PFSK-1 (cell line): ENCODE results near the gene PTGES2.

Experiments used
- FOXP2 ChIP-seq: optimal IDR thresholded peaks from 2 replicates; pipeline ENCODE3; 2011; ENCODE audit warnings: borderline replicate concordance, control low read depth, inconsistent platforms; ENCODE audit not compliant: insufficient read depth; ENCODE audit errors: extremely low read length, extremely low read depth
- POLR2AphosphoS5 ChIP-seq: IDR thresholded peaks from 2 replicates; pipeline ENCODE4 v1.6.1; 2012; ENCODE audit warnings: low read depth, mild to moderate bottlenecking, control low read depth, low read length, moderate library complexity
- SIN3A ChIP-seq: IDR thresholded peaks from 2 replicates; pipeline ENCODE4 v1.6.1; 2012; ENCODE audit warnings: mild to moderate bottlenecking, low read length, moderate library complexity, borderline replicate concordance; ENCODE audit not compliant: insufficient read depth
- TAF1 ChIP-seq: IDR thresholded peaks from 2 replicates; pipeline ENCODE4 v1.6.1; 2012; ENCODE audit warnings: low read length, control low read depth, borderline replicate concordance; ENCODE audit not compliant: insufficient read depth
- TF ChIP-seq, protein P1 (sequence below), 2 experiments: IDR thresholded peaks; 2 replicates each; pipeline versions ENCODE4 v1.6.1 to v1.8.0; 2011 to 2012; ENCODE audit warnings: low read depth in 2 of 2, low read length in 2 of 2, control low read depth in 1 of 2, inconsistent platforms in 1 of 2, mild to moderate bottlenecking in 1 of 2, moderate library complexity in 1 of 2; ENCODE audit not compliant: insufficient read depth in 1 of 2

Gene PTGES2

GRCh38 chr9:128116104-128117083, 11.1 kb downstream of the PTGES2 start:
- TF ChIP-seq SIN3A, result no peak
- TF ChIP-seq TAF1, result no peak
- no peak for TF ChIP-seq POLR2AphosphoS5
- TF ChIP-seq, protein P1, sequence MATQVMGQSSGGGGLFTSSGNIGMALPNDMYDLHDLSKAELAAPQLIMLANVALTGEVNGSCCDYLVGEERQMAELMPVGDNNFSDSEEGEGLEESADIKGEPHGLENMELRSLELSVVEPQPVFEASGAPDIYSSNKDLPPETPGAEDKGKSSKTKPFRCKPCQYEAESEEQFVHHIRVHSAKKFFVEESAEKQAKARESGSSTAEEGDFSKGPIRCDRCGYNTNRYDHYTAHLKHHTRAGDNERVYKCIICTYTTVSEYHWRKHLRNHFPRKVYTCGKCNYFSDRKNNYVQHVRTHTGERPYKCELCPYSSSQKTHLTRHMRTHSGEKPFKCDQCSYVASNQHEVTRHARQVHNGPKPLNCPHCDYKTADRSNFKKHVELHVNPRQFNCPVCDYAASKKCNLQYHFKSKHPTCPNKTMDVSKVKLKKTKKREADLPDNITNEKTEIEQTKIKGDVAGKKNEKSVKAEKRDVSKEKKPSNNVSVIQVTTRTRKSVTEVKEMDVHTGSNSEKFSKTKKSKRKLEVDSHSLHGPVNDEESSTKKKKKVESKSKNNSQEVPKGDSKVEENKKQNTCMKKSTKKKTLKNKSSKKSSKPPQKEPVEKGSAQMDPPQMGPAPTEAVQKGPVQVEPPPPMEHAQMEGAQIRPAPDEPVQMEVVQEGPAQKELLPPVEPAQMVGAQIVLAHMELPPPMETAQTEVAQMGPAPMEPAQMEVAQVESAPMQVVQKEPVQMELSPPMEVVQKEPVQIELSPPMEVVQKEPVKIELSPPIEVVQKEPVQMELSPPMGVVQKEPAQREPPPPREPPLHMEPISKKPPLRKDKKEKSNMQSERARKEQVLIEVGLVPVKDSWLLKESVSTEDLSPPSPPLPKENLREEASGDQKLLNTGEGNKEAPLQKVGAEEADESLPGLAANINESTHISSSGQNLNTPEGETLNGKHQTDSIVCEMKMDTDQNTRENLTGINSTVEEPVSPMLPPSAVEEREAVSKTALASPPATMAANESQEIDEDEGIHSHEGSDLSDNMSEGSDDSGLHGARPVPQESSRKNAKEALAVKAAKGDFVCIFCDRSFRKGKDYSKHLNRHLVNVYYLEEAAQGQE (IDR thresholded peaks at IDR 0.05; ENCODE audit: insufficient read depth in 1 of 2, low read depth in 2 of 2, low read length in 2 of 2), result no peak
- TF ChIP-seq FOXP2, result no peak

DNA sequence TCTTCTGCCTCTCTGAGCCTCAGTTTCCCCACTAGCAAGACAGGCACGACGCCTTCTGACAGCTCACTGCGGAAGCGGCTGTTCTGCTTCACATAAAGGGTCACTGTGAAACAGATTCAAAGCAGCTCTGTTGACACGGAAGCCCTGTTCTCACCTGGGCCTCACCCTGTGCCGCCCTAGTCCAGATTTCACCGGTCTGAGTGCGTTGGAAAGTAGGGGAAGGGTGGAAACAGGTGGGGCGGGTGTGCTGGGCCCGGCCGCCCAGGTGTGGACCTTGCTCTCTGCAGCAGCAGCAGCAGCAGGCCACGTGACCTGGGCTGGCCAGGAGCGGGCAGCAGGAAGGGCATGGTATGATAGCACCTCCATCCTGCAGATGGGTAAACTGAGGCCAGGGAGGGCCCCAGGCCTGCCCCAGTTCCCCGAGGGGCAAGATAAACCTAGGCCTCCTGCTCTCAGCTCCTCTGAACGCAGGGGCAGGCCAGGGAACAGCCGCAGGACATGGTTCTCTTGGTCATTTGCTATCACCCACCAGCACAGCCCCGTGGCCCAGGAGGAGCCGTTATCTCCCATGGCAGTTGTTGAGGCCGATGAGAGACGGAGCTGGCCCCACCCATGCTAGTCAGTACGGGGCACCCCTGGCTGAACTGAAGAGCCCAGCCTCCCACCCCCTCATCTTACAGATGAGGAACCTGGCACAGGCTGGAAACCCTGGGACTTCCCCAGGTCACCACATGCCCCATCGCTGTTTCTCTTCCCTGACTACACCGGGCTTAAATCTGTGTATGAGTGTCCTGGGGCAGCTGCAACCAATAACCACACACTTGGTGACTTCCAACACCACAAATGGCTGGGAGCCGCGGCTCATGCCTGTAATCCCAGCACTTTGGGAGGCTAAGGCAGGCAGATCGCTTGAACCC, 12.1 kb downstream of the PTGES2 start:
- TF ChIP-seq SIN3A, result no peak

DNA sequence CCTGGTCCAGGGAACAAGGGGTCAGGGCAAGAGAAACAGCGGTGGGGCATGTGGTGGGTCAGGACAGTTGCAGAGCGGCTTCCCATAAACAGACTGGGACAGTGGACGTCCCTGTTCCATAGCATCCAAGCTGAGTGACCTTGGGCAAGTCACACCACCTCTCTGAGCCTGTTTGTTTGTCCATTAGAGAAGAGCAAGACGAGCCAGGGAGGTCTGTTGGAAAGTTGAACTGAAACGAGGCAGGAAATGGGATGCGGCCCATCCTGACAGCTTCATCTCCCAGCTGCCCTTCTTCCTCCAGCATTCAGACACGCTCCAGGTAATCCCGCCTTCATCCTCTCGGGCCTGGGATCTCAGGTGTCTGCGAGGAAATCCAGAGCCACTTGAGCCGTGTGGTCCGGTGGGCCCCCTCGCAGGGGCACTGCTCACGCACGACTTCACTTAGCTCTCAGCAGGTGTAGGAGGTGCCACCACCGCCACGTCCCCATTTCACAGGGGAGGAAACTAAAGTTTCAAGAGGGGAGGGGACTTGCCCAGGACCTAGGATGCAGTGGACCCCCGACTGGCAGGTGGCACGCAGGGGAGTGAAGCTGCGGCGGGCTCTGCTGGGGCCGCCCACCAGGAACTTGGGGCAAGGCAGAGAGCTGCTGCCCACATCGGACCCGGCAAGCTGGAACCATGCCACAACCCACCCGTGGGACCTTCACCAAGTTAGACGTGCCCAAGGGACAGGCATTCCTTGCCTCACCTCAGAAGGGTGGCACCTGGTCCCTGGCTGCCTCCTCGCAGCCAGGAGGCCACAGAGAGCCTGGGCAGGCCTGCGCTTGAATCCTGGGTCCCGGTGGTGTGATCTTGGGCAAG, 13.0 kb downstream of the PTGES2 start:
- TF ChIP-seq FOXP2, result no peak
- no peak for TF ChIP-seq TAF1
- TF ChIP-seq SIN3A, result no peak
- TF ChIP-seq, protein P1 (IDR thresholded peaks at IDR 0.05; ENCODE audit: insufficient read depth in 1 of 2, low read depth in 2 of 2, low read length in 2 of 2), result no peak
- TF ChIP-seq POLR2AphosphoS5, result no peak

DNA sequence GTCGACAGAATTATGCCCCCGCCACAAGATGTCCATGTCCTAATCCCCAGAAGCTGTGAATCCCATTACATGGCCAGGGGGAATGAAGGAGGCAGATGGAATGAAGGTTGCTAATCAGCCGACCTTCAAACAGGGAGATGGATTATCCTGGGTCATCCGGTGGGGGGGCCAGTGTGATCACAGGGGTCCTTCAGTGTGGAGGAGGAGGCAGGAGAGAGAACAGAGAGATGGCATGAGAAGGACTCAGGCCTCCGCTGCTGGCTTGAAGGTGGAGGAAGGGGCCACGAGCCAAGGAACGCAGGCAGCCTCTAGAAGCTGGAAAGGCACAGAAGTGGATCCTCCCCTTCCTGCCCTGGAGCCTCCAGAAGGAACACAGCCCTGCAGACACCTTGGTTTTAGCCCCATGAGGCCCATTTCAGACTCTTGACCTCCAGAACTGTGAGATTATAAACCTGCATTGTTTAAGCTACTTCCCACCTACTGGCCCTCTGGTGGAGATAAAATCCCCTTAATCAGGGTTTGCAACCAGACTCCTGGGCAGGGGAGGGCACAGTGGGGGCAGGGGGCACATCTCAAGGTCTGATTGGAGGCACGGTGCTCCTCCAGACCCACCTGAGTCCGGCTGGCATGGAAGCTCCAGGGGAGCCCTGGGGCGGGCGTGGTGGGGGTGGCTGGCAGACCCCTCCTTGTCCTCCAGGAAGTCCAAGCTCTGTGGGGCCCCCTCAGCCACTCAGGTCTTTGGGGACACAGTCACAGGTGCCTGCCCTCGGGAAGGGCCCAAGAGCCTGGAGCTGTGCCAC, 13.8 kb downstream of the PTGES2 start:
- TF ChIP-seq, protein P1 (IDR thresholded peaks at IDR 0.05; ENCODE audit: insufficient read depth in 1 of 2, low read depth in 2 of 2, low read length in 2 of 2), result no peak
- no peak for TF ChIP-seq SIN3A
- no peak for TF ChIP-seq TAF1
- TF ChIP-seq FOXP2, result no peak
- no peak for TF ChIP-seq POLR2AphosphoS5
